NCI-H2029 (cell line): Measurements from ENCODE around the gene TMEM30A.

Source experiments
- DNase-seq: peaks from one replicate; lab custom pipeline; 2025; lab: John Stamatoyannopoulos, UW

The TMEM30A gene

GRCh38 chr6:75284632-75285282, at the start of gene TMEM30A:
Gene TMEM30A (minus strand): TSS chr6:75284792. CDS start chr6:75284638, 154 bp downstream.
- DNase-seq: peak; percentile 99

DNA sequence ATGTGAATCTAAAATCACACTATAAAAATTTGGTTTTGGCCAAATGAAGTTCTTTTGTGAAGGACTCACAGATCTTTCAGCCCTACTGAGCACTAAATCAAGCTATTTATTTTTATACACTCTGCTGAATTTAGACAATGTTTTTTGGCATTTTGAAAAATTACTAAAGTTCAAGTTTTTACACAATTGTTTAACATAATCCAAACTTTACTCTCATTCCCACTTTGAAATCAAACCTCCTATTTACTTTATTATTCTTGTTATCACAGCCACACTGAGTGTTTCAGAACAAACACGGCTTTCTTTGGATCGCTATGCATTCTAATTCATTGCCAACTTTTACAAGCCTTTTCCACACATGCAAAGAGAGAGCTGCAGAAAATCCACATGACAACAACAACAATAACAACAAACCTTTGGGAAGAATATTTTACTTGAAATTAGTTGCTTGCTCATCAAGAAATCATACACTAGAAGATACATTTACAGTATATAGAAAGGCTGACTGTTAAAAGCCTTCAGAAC, 49.1 kb upstream of the TMEM30A start:
- no peak for DNase-seq

DNA sequence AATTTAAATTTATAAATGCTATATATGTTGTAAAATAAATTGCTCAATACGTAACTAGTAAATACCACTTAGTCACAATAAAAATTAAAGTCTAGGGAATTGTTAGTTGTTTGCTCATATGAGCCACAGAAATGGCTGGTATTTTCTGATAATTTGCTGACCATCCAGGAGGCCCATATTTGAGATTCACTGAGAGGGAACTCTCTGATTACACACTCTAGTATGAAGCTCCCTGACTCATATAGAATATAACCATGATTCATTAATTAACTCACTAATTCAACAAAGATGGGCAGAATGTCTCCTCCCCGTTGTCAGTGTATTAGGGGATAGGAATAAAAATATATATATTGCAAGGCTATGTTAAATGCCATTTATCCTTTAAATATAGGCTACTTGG, 46.6 kb upstream of the TMEM30A start:
- DNase-seq: no peak

DNA sequence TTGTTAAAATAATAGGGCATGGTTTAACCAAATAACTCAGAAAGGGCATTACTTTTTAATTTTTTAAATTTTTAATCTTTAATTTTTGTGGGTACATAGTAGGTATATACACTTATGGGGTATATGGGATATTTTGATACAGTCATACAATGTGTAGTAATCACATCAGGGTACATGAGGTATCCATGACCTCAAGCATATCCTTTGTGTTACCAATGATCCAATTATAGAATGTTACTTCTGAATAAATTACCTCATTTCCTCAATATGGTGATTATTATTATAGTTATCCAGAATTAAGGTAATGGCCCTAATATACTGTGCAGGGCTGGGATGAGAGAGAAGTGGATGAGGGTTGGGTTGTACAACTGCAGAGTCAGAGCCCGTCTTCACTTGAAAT, 45.1 kb upstream of the TMEM30A start:
- DNase-seq: no peak

GRCh38 chr6:75327807-75328206, 43.2 kb upstream of the TMEM30A start:
- DNase-seq: no peak

GRCh38 chr6:75326557-75327258, 42.1 kb upstream of the TMEM30A start:
- DNase-seq: no peak

- DNase-seq: no peak
These were observed 34.3 kb upstream of the TMEM30A start for GRCh38 chr6:75318900-75319299.

GRCh38 chr6:75317503-75318206, 33.1 kb upstream of the TMEM30A start:
- no peak for DNase-seq

GRCh38 chr6:75315978-75316377, 31.4 kb upstream of the TMEM30A start:
- no peak for DNase-seq

DNA sequence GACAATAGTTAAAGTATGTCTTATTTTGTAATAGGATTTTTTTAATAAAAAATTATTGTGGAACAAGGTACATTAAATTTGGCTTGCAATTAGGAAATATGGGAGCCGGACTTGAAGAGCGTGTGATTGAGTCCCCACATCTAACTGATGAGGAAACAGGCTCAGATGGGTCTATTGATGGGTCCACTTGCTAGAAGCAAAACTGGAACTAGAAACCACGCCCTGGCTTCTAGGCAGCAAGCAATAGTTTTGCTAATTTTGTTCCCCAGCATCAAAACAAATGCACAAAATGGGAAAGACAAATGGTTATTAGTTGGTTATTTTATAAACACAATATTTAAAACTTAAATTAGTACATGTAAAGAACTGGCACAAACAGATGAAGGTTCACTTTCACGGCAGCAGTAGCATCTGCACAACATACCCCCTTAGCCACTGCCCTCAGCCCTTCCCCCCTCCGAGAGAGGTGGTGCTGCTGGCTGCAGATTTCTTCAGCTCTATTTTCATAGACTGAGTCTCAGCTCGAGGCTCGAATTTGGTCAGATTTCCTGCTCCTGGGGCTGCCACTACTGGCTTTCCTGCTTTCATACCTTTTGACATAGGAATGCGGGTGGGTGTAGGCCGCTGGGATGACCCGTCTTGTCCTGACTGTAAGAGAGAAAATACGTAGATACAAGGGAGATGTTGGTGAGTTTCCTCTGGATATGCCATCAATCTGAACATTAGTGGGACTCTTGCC, 23.8 kb upstream of the TMEM30A start:
- no peak for DNase-seq

DNA sequence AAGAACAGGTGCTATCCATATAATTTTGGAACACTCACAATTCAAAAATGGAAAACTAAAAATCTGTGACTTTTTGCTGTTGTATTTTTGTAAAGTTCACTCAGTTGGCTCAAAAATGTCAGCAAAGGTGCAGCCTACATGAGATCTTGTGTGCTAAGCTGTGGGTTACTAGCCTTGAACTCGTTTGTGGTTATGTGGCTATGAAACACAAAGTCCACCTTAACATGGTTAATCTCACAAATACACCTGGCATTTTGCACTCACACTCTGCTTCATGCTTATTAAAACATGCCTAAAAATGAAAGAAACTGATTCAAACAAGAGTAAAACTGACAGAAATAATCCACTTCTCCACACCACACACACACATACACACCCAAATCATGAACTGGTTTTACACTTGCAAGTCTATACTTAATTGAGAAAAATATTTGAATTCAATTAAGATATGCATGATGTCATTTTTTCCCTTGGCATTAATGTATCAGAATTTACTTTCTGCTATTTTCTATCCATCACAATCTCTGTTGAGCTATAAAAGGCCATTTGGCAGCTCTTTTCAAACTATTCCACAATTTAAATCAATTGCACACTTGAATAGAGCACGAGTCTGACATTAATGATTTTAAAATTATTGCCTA, 22.9 kb upstream of the TMEM30A start:
- DNase-seq: no peak

- DNase-seq: no peak
These were observed 21.5 kb upstream of the TMEM30A start for GRCh38 chr6:75306064-75306463.

- DNase-seq: no peak
These were observed 21.0 kb upstream of the TMEM30A start for GRCh38 chr6:75305573-75305972.

GRCh38 chr6:75302280-75302679, 17.7 kb upstream of the TMEM30A start:
- DNase-seq: no peak

GRCh38 chr6:75301537-75301936, 16.9 kb upstream of the TMEM30A start:
- no peak for DNase-seq

DNA sequence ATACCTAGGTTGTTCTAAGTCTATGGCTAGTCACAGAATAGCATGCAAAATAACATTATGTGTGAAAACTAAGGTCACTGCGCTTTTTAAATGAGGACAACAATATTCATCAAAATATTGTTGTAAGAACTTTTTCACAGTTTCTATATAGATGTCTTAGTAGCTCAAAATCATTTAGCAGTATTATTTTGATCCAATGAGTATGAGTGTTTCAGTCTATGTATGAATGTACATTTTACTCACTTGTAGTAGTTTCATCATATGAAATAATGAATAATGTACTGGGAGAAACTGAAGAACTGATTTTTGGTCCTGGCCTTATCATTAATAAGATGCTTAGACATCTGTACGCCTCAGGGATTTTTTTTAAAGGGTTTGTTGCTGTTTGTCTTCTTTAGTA, 16.5 kb upstream of the TMEM30A start:
- no peak for DNase-seq

- no peak for DNase-seq
These were observed 15.9 kb upstream of the TMEM30A start for GRCh38 chr6:75300531-75300855.

DNA sequence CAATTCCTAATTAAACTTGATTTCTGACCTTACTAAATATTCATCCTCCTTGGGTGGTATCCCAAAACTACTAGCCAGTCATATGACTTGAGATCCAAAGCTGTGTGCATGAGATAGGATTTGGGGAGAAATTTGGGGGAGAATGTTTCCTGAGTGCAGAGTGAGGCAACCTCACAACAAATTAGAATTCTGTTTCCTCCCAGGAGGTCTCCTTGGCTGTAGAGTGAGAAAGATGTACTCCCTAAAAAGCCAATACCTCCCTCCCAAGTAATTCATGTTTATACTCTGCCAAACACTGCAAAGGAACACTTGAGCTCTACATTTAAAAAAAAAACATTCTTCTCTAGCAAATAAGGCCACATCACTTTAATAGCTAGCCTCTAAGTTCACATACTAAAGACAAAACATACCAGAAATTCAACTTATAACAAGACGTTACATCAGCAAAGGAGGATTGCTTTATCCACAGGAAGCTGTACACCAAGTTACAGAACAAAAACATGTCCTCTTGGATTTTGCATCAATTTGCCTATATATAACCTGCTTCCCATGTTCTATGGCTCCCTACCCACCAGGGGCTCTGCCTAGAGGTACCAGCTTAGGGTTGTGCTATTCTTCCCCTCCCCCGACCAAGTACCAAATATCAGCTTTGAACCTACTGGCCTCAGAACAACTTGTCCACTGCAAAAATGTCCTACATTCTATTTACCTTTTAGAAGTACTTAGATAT, 15.4 kb upstream of the TMEM30A start:
- DNase-seq: no peak

GRCh38 chr6:75296811-75297779, 12.5 kb upstream of the TMEM30A start:
- DNase-seq: peak; percentile 29

DNA sequence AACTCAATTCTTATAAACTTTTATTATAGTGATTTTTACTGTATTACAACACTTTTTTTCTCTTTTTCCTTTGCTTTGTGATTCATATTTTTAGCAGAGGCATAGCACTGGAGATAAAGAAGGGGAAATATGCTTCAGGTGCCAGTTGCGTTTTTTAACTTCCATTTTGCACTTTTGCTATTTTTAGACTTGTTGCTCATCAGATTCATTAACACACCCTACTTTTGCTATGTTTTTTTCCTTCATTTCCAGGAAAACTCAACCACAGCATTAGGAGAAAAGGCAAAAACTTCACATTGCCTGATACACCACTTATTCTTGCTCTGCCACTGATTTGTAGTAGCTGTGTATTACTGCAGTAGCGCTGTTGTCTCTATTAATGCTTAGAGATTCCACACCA, 8.0 kb upstream of the TMEM30A start:
- no peak for DNase-seq
